ENCODE data around the gene ZNF121.
A peak's percentile ranks its signal among the peaks of the same experiment; 100 is the strongest.

Gene ZNF121

DNA sequence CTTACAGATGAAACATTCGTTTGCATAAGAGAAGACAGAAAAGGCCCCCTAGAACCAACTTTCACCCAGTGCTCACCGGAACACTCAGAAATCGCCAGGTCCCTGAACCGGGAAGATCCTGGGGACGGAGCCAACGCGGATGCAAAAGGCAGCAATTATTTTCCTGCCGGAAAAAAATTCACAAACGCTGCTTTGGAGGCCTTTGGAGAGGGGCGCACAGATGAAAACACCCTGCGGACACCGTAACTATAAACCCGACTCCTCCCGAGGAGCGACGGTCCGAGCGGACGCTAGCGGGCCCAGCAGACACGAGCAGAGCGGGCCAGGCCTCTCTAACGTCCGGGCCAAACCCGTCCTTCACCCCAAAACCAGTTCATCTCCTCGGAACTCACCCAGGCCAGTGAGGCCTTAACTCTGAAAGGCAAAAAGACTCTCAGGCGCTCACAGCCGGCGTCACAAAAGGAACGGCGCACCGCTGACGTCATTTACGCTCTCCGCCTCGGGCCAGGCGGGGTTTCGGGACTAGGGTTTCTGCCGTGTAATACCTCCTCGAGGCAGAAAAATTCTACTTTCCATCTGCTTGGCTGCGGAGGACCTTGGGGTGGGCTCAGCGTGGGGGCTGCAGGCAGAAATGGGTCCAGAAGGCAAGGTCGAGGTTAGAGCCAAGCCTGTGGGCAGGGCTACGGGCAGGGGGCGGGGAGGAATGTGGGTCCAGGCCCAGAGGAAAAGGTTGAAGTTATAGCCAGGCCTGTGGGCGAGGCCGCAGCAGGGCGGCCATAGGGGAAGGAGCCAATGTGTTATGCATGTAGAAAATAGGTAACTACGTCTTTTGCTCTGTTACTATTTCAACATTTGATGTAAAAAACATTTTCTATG, 45.9 kb downstream of the ZNF121 start, which contains the start of gene ZNF426:
ZNF426 (minus strand) TSS at position 463 of the 876 bp plus-strand sequence. CDS start 2,413 bp downstream, outside the sequence.
- peak; percentile 93 for DNase-seq

DNA sequence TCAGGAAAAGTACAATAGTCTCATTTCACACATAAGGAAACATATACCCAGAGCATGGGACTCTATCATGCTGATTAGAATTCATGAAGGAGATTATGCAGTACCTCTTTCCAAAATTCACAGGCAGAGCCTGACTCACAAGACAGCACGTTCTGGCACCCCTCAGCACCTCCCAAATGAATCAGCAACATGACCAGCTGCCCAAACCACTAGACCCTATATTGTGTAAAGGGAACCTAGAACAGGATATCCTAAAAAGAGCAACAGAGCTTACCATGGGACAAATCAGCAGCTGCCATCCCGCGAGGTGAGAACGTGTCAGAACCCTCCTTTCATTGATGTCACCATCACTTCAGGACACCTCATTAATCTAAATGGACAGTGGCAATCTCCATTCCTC, 48.4 kb downstream of the ZNF121 start:
- no peak for DNase-seq

DNA sequence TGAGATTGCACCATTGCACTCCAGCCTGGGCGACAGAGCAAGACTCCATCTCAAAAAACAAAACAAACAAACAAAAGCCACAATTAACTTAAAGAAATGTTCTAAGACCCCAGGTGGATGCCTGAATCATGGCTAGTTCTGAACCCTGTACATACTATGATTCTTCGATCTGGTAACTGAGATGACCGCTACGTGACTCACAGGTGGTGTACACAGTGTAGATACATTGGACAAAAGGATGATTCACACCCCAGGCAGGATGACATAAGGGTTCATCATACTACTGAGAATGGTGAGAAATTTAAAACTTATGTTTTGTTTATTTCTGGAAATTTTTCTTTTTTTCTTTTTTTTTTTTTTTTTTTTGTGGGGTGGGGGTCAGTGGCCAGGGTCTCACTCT, 52.4 kb downstream of the ZNF121 start:
- peak; percentile 25 for DNase-seq

DNA sequence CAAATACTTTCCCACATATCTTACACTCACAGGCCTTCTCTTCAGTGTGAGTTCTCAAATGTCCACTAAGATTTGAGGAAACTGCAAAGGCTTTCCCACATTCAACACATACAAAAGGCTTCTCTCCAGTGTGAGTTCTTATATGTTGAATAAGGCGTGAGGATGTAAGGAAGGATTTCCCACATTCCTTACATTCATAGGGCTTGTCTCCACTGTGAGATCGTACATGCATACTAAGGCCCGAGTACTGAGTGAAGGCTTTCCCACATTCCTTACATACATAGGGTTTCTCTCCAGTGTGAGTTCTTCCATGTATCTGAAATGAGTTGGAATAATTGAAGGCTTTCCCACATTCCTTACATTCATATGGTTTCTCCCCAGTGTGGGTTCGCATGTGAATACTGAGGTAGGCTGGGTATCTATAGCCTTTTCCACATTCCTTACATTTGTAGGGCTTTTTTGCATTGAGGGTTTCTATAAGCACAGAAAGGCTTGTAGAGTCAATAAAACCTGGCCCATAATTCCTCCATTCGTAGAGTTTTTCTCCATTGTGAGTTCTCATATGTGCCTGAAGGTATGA, 55.5 kb downstream of the ZNF121 start:
- DNase-seq, result no peak

DNA sequence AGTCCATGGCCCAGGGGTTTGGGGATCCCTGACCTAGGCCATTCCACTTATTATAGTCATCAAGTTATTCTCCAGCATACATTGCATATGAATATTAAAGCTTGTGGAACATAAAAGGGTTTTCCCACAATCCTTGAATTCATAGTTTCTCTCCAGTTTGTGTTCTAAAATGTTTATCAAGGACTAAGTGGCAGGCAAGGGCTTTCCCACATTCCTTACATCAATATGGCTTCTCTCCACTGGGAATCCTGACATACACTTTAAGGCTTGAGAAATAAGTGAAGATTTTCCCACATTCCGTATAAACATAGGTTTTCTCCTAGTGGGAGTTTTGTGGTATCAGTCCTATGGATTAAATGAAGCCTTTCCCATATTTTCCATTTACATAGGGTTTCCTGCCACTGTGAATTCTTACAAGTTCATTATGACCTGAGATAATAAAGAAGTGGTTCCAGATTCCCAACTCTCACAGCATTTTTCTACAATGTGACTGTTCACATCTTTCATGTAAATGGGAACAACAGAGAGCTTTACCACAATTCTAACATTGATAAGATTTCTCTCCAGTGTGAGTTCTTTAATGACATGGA, 60.3 kb downstream of the ZNF121 start:
- no peak for DNase-seq

Measured in activated CD4-positive, alpha-beta T cell treated with anti-CD3 and anti-CD28 coated beads for 48 hours (primary cell).